VCaP (cell line): Measurements from ENCODE around the gene SAMD10.
A peak's percentile ranks its signal among the peaks of the same experiment; 100 is the strongest.

Experiments used
- H3K27ac ChIP-seq: fragments of 450-650 bp; 2 replicates; pipeline ENCODE4 v1.5.1; 2017
- CTCF ChIP-seq: fragments of 450-650 bp; conservative IDR thresholded peaks from 2 replicates; pipeline ENCODE4 v1.5.1; 2017; ENCODE audit warnings: mild to moderate bottlenecking, moderate library complexity

Gene SAMD10

GRCh38 chr20:63929071-63929470 lies 50.4 kb downstream of the SAMD10 start:
- H3K27ac ChIP-seq: no peak overlapping the region
- TF ChIP-seq CTCF: no peak

- peak overlapping the region; percentile 80 for H3K27ac ChIP-seq
- TF ChIP-seq CTCF: no peak
These were observed 53.1 kb downstream of the SAMD10 start for GRCh38 chr20:63926298-63926697.

GRCh38 chr20:63924241-63924640 lies 55.2 kb downstream of the SAMD10 start:
- no peak for TF ChIP-seq CTCF
- peak overlapping the region; percentile 80 for H3K27ac ChIP-seq
